HepG2 (cell line): ENCODE measurements around the gene CATSPERE. TPM values are rescaled to one million over a fixed set of nuclear protein-coding genes. Genes with fewer than 3 reads are reported as not detected.

Experiments
- AGO1 ChIP-seq: fragments of 200-400 bp; formaldehyde crosslinking; IDR thresholded peaks from 2 replicates; pipeline ENCODE4 v1.6.1; 2017; ENCODE audit warnings: mild to moderate bottlenecking, low read depth, low read length, moderate library complexity; ENCODE audit not compliant: poor library complexity, severe bottlenecking
- IKZF4 ChIP-seq: sonication (generic); formaldehyde crosslinking; IDR thresholded peaks from 2 replicates; pipeline ENCODE4 v1.5.1; 2020; ENCODE audit warnings: borderline replicate concordance, mild to moderate bottlenecking, low read depth, missing genetic modification reagents; ENCODE audit errors: not compliant biosample characterization
- KAT7 ChIP-seq: IDR thresholded peaks from 2 replicates; pipeline ENCODE4 v1.6.1; 2018; ENCODE audit warnings: borderline replicate concordance, missing compliant biosample characterization
- KLF12 ChIP-seq: sonication (generic); formaldehyde crosslinking; IDR thresholded peaks from 2 replicates; pipeline ENCODE4 v1.4.0; 2020; ENCODE audit warnings: missing genetic modification reagents, borderline replicate concordance
- NPAS2 ChIP-seq: sonication (generic); formaldehyde crosslinking; IDR thresholded peaks from 2 replicates; pipeline ENCODE4 v1.8.0; 2022; ENCODE audit warnings: mild to moderate bottlenecking, missing genetic modification reagents, borderline replicate concordance
- RARA ChIP-seq: IDR thresholded peaks from 2 replicates; pipeline ENCODE4 v1.6.1; 2016; ENCODE audit warnings: missing genetic modification reagents, missing compliant biosample characterization
- RFX3 ChIP-seq: IDR thresholded peaks from 2 replicates; pipeline ENCODE4 v1.6.1; 2016; ENCODE audit warnings: missing biosample characterization, missing genetic modification reagents
- SETDB1 ChIP-seq: sonication (generic); formaldehyde crosslinking; IDR thresholded peaks from 2 replicates; pipeline ENCODE4 v1.5.1; 2020; ENCODE audit warnings: missing genetic modification reagents, mild to moderate bottlenecking, borderline replicate concordance
- SRSF4 ChIP-seq: fragments of 200-400 bp; formaldehyde crosslinking; IDR thresholded peaks from one replicate; pipeline ENCODE4 v1.6.1; 2018; ENCODE audit warnings: mild to moderate bottlenecking, low read depth, low read length, moderate library complexity; ENCODE audit not compliant: poor library complexity, severe bottlenecking
- TCF7 ChIP-seq: sonication (generic); IDR thresholded peaks from 2 replicates; pipeline ENCODE4 v1.6.1; 2016; ENCODE audit warnings: antibody characterized with exemption, low read depth
- THAP7 ChIP-seq: sonication (generic); formaldehyde crosslinking; IDR thresholded peaks from 2 replicates; pipeline ENCODE4 v1.8.1; 2023; ENCODE audit warnings: mild to moderate bottlenecking, missing genetic modification reagents
- ZFP1 ChIP-seq: IDR thresholded peaks from 2 replicates; pipeline ENCODE4 v1.6.1; 2016
- ZNF609 ChIP-seq: sonication (generic); formaldehyde crosslinking; IDR thresholded peaks from 2 replicates; pipeline ENCODE4 v1.4.0; 2020; ENCODE audit warnings: mild to moderate bottlenecking, missing genetic modification reagents, borderline replicate concordance
- ZNF703 ChIP-seq: sonication (generic); formaldehyde crosslinking; IDR thresholded peaks from 2 replicates; pipeline ENCODE4 v1.5.1; 2020; ENCODE audit warnings: missing genetic modification reagents, mild to moderate bottlenecking, moderate library complexity, borderline replicate concordance
- ZUFSP ChIP-seq: sonication (generic); formaldehyde crosslinking; IDR thresholded peaks from 2 replicates; pipeline ENCODE4 v1.9.0; 2021; ENCODE audit warnings: missing genetic modification reagents, mild to moderate bottlenecking, borderline replicate concordance
- ZXDC ChIP-seq: sonication (generic); formaldehyde crosslinking; IDR thresholded peaks from 2 replicates; pipeline ENCODE4 v1.5.0; 2020; ENCODE audit warnings: mild to moderate bottlenecking, missing genetic modification reagents
- polyA plus RNA-seq, 8 experiments: library from polyadenylated mRNA; depleted of rRNA in 3 of 8; stranded (reverse) in 7 of 8; unstranded in 1 of 8; fragments of >200 nt; fragmentation: Illumina TruSeq in 4 of 8; extraction: Trizol in 4 of 8; gene quantifications; 2 replicates each; pipeline versions ENCODE4 v1.2.1 to v1.2.3, GENCODE V29; 2011 to 2016; ENCODE audit warnings: low read depth in 4 of 8, missing spikeins in 1 of 8, mixed read lengths in 1 of 8; ENCODE audit not compliant: insufficient read depth in 1 of 8
- total RNA-seq, 5 experiments: library from RNA; depleted of rRNA; stranded (reverse); fragments of >200 nt; fragmentation: Illumina TruSeq; extraction: Trizol; gene quantifications; 2 replicates each; pipeline ENCODE4 v1.2.3, GENCODE V29; 2016; ENCODE audit warnings: low read depth in 1 of 5

CATSPERE gene
- total and polyA plus RNA-seq, 2 of the 13 experiments (the other 11 are each of a cell fraction or from before 2014, with no cell fraction given), result 0.34 to 0.51 TPM

- TF ChIP-seq ZXDC (CRISPR knock-in tag) (no peak), RARA (CRISPR knock-in tag) (0 out of 2 replicates have a peak, but pooled peaks have one; percentile 13), SETDB1 (no peak), NPAS2 (CRISPR knock-in tag) (no peak), THAP7 (CRISPR knock-in tag) (no peak), ZFP1 (no peak; the same call in 1 of the 2 replicates), ZUFSP (CRISPR knock-in tag) (no peak), SRSF4 (no peak), KAT7 (CRISPR knock-in tag) (peak; percentile 78; the same call in 1 of the 2 replicates), ZNF609 (CRISPR knock-in tag) (no peak), KLF12 (CRISPR knock-in tag) (no peak; the same call in 1 of the 2 replicates), RFX3 (CRISPR knock-in tag) (no peak), TCF7 (no peak), ZNF703 (CRISPR knock-in tag) (peak; percentile 51; the same call in 1 of the 2 replicates), AGO1 (no peak), IKZF4 (CRISPR knock-in tag) (no peak)
Measured at GRCh38 chr1:244652623-244653438, 191.8 kb downstream of the CATSPERE start, which contains the start of gene DESI2 (continued).
